ENCODE results near the gene IFFO2. TPM values are rescaled to one million over a fixed set of nuclear protein-coding genes. Genes with fewer than 3 reads are reported as not detected.

The IFFO2 gene
- total RNA-seq, 1 experiment from 2014 or later: 15.6 TPM

DNA sequence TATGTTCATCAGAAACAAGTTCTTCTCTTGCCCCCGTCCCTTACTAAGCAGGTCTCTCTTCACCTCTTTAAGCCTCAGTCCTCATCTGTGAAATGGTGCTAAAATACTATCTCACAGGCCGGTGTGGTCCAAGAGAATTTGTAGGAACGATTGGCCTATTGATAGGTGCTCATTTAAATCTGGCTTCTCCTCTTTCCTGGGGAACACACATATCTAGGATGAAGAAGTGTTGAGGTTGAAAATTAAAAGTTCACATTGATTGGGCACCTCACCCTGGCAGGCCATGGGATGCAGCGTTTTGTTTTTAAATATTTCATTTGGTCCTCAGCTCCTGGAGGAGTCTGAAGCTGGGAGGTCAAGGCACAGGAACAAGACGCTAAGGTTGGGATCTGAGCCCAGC is 88.1 kb downstream of the IFFO2 start:
- TF ChIP-seq, protein P1, sequence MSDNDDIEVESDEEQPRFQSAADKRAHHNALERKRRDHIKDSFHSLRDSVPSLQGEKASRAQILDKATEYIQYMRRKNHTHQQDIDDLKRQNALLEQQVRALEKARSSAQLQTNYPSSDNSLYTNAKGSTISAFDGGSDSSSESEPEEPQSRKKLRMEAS (IDR thresholded peaks at IDR 0.05): no peak
- TF ChIP-seq SIN3A (IDR thresholded peaks at IDR 0.05; ENCODE audit: low read depth) (no peak), ZNF274 (IDR thresholded peaks at IDR 0.05; ENCODE audit: low read depth, low read length) (no peak), RAD21 (IDR thresholded peaks at IDR 0.05; ENCODE audit: low read depth) (no peak), EZH2phosphoT487 (IDR thresholded peaks at IDR 0.05; ENCODE audit: borderline replicate concordance) (no peak), SRF (IDR thresholded peaks at IDR 0.05; ENCODE audit: low read depth) (no peak)
- TF ChIP-seq, protein P2, sequence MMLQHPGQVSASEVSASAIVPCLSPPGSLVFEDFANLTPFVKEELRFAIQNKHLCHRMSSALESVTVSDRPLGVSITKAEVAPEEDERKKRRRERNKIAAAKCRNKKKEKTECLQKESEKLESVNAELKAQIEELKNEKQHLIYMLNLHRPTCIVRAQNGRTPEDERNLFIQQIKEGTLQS (IDR thresholded peaks at IDR 0.05): no peak
- TF ChIP-seq, protein P3, sequence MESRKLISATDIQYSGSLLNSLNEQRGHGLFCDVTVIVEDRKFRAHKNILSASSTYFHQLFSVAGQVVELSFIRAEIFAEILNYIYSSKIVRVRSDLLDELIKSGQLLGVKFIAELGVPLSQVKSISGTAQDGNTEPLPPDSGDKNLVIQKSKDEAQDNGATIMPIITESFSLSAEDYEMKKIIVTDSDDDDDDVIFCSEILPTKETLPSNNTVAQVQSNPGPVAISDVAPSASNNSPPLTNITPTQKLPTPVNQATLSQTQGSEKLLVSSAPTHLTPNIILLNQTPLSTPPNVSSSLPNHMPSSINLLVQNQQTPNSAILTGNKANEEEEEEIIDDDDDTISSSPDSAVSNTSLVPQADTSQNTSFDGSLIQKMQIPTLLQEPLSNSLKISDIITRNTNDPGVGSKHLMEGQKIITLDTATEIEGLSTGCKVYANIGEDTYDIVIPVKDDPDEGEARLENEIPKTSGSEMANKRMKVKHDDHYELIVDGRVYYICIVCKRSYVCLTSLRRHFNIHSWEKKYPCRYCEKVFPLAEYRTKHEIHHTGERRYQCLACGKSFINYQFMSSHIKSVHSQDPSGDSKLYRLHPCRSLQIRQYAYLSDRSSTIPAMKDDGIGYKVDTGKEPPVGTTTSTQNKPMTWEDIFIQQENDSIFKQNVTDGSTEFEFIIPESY (IDR thresholded peaks at IDR 0.05; ENCODE audit: extremely low read depth, insufficient replicate concordance, low read length): no peak
- DNase-seq (ENCODE audit: low read depth, low spot score) (no peak), ATAC-seq (no peak)
- BruUV-seq (replicated peaks): no TSS peak
- ChIA-PET RAD21 (ENCODE audit: low non-redundant PET in 1 of 2, low total read pairs in 2 of 2, uncharacterized antibody in 2 of 2, unreplicated experiment in 2 of 2) (no interaction called here), CTCF (no interaction called here), POLR2A (no interaction called here)
- H4K20me1 ChIP-seq (ENCODE audit: insufficient read depth): no peaks in the 10 kb centered on the region
- no peak overlapping the region for H3K4me2 ChIP-seq (ENCODE audit: low read length)
- H3K27me3 ChIP-seq (ENCODE audit: insufficient read depth, low read length): 0 out of 2 replicates have a peak, but pooled peaks cover 3% of the 10 kb centered on the region
- no peaks in the 10 kb centered on the region for H3K9me3 ChIP-seq (ENCODE audit: control insufficient read depth in 1 of 2, insufficient read depth in 1 of 2, low read depth in 1 of 2, low read length in 2 of 2)
- H3K36me3 ChIP-seq (ENCODE audit: control insufficient read depth in 1 of 2, insufficient read depth in 2 of 2, low read length in 2 of 2): no peaks in the 10 kb centered on the region
- H3K4me1 ChIP-seq (ENCODE audit: control insufficient read depth in 1 of 2, insufficient read depth in 2 of 2, low read length in 2 of 2): no peaks in the 10 kb centered on the region
- H3K79me2 ChIP-seq (ENCODE audit: insufficient read depth, low read length): no peaks in the 10 kb centered on the region
- H3K9ac ChIP-seq (ENCODE audit: low read length): no peak overlapping the region
- H3K9me2 ChIP-seq (ENCODE audit: insufficient read depth): no peaks in the 10 kb centered on the region
- H3K4me3 ChIP-seq (replicated peaks in 1 of 2; ENCODE audit: low read depth in 1 of 2, low read length in 2 of 2): no peak overlapping the region
- intact Hi-C loops (cut with micrococcal nuclease): no loop called here
- H2AFZ ChIP-seq (ENCODE audit: low read depth, low read length, poor library complexity, severe bottlenecking): no peak overlapping the region
- no peak overlapping the region for H3K27ac ChIP-seq (ENCODE audit: low read depth, low read length)
